OCI-M1 (cell line): ENCODE results near the gene TADA2B.

Experiments used
- DNase-seq: peaks from one replicate; lab custom pipeline; 2025; lab: John Stamatoyannopoulos, UW

The TADA2B gene

GRCh38 chr4:7043284-7044136 lies at the start of gene TADA2B:
TSS of gene TADA2B (plus strand) at chr4:7043372. CDS start at chr4:7043580, 208 bp downstream.
- peak; percentile 55 for DNase-seq

DNA sequence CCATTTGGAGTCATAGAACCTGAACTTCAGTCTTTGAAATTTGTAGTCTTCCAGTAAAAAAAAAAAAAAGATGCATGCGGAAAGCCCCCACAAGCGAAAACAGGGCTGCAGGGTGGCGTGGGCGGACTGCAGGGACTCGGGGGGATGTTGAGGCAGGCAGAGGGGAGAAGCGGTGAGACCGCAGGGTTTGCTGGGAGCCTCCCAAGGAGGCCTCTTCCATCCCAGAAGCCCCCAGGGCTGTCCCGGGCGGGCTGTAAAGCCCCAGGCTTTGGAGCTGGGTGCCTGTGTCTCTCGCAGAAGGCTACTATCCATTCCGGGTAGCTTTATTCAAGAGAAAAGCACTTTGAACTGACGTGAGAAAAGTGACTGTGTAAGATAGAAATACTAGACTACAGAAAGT lies 46.7 kb upstream of the TADA2B start:
- no peak for DNase-seq

- DNase-seq: no peak
Measured at GRCh38 chr4:6999172-7000086, 43.7 kb upstream of the TADA2B start.

DNA sequence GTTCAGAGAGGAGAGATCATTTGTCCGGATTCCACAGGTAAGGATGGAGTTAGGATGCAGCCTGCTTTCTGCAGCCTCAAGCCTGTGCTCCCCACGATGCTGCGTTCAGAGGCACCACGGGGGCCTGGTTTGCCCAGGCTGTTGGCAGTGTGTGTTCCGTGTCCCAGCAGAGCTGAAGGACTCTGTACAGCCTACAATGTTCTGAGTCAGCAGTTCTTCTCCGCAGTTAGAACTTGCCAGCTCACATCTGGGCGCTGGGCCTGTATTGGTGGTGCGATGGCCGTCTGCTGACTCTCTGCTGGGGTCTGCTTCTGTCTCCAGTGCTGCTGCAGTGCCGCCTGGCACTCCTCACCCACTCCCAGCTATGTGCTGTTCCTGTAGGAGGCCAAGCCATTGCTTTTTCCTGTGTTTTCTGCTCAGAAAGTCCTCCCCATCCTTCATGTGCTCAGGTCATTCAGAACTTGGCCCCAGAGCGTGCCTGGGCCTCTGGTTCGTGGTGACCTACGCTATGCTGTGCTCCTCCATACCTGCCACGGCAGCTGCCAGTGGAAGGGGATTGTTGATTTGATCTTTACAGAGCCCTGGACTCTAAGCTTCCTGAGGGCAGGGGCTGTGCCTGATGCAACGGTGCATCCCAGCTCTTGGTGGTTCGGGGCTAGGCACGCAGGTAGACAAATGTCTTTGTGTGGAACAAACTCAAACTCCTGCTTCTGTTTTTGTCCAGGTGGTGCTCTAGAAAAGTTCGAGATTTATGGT lies 42.6 kb upstream of the TADA2B start:
- no peak for DNase-seq

DNA sequence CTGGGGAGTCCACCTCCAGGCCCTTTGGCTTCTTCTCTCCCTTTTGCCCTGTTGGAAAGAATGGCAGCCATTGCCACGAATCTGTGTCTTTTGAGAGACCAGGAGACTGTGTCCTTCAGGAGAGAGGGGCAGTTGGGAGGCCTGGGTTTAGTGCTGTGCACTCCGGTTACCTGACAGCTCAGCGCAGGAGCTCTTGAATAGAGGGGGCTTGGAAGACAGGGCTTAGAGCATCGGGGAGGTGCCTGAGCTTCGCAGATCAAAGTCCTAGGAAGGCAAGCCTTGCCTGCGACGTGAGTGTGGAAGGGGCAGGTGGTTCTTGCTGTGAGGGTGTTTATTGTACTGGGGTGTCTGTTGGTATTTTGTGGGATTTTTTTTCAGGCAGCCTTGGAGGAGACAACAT lies 41.9 kb upstream of the TADA2B start:
- no peak for DNase-seq

- DNase-seq: no peak
Measured at GRCh38 chr4:7002336-7002735, 40.8 kb upstream of the TADA2B start.

DNA sequence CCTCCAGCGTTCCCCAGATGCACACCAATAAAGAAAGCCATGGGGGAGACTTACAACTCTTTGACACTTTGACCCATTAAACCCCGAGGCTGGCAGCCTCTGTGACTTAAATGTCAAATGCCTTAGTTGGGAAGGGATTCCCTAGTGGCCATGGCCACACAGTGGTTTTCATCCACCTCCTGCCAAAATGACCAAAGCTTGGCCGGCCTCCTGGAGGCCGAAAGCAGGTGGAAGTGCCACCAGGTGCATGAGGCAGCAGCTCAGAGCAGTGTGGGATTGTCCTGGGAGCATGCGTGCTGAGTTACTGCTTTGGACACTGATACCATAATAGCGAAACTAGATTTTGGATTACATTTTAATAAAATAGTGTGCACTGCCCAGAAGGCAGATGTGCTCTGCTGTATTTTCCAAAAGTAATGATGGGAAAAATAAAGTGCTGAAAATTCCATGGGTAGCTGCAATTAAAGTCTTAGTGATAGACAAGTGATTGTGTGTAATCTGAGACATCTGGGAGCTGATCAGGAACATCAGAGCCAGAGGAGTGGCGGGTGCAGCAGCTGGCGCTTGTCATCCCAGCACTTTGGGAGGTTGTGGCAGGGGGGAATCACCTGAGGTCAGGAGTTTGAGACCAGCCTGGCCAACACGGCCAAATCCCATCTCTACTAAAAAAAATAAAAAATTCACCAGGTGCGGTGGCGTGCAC lies 39.8 kb upstream of the TADA2B start:
- no peak for DNase-seq

DNA sequence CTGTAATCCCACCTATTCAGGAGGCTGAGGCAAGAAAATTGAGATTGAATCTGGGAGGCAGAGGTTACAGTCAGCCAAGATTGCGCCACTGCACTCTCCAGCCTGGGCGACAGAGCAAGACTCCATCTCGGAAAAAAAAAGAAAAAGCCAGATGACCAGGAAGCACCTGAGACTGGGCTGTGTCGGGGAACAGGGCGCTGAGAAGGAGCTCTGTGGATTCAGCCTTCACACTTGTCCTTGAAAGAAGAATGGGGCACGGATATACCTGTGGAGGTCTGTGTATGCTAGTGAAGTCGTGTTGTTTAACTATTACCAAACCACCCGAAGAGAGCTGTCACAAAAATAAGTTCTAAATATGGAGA lies 39.3 kb upstream of the TADA2B start:
- DNase-seq: no peak

GRCh38 chr4:7004331-7004730 lies 38.8 kb upstream of the TADA2B start:
- no peak for DNase-seq

DNA sequence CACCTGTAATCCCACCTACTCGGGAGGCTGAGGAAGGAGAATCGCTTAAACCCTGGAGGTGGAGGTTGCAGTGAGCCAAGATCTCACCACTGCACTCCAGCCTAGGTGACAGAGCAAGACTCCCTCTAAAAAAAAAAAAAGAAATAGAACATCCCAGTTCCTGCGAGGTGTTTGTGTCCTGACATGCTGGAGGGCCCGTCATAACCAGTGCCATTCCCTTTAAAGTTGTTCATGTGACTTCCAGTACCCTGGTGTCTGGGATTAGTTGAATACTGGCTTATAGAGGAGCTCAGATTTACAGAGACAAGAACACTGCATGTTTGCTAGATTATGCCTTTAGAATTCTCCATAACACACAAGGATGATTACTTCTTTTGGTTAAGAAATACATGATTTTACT lies 37.6 kb upstream of the TADA2B start:
- DNase-seq: no peak

GRCh38 chr4:7006411-7006810 lies 36.8 kb upstream of the TADA2B start:
- DNase-seq: no peak

DNA sequence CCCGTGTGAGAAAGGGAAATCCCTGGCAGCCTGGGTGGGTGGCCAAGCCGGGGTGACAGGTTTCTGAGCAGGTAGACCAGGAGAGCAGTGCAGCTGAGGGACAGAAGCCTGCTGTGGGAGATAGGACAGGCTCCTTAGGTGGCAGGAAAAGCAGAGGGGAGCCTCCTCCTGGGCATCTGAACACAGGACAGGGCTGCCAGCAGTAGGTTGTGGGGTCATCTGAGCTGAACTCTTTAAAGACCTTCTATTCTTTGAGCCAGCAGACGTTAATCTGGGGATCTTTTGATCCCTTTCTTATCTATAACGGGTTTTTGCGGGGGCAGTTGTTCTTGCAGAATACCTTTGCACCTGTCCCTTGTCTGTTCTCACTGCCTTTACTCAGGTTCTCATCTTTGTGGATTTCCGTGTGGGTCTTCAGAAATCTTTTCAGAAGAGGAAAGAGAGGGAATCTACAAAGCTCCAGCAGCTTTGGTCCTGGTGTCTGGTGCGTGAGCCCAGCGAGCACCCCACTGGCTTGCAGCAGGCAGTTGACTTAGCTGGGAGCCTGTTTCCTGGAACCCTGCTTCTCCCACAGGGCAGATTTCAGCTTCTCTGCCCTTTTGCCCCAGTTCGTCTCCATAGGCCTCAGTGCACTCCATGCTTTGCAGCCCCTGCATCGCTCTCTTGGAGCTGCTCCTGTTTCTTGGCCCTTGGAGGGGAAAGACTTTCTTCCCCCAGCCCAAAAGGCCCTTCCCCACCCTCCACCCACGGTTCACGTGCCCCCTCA lies 35.8 kb upstream of the TADA2B start:
- DNase-seq: no peak

DNA sequence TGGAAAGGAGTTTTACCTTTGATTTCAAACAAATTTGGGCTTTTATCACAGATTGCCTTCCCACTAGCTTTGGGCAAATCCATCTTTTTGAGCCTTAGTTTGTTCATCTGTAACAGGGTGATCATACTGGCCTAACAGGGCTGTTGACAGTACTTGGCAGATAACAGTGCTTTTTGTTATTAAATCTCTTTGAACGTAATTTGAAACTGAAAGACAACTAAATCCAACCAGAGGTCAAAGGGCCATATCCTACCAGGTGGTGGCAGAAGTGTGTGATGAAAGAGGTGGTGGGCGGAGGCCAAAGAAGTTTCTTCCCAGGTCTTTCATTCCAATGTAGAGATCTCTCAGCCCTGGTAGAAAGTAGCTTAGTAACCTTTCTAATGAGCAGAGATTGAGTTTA lies 35.2 kb upstream of the TADA2B start:
- no peak for DNase-seq

DNA sequence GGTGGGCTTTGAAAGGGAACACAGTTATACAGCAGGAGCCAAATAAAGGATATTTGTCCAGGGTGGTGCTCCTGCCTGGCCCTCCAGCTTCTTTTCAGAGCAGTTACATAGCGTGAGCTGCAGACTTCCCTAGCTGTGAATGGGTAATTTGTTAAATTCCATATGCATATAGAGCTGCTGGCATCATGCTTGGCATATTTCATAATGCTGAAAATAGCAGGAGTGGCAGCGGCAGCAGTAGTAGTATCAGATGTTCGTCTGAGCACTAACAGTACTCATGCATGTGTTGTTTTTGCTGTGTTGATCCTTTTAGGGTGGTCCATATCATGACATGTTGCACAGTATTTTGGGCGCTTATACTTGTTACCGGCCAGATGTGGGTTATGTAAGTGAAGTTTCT lies 33.6 kb upstream of the TADA2B start:
- no peak for DNase-seq

- no peak for DNase-seq
Measured at GRCh38 chr4:7013175-7013574, 30.0 kb upstream of the TADA2B start.

DNA sequence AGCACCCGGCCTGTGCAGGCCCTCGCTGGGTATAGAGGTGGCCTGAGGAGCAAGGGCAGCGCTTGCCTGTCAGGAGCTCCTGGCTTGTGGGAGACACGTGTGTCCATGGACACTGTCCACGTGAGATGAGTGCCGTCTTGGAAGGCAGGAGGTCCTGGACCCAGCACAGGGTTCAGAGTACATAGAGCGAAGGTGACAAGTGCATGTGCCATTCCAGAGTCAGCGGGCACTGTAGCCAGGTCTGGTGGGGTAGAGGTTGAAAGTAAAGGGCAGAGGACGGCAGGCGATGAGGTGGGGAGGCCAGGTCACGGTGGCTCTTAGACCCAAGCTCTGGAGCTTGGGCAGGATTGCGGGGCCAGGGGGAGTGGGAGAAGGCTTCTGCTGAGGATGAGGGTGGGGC lies 28.4 kb upstream of the TADA2B start:
- DNase-seq: no peak

DNA sequence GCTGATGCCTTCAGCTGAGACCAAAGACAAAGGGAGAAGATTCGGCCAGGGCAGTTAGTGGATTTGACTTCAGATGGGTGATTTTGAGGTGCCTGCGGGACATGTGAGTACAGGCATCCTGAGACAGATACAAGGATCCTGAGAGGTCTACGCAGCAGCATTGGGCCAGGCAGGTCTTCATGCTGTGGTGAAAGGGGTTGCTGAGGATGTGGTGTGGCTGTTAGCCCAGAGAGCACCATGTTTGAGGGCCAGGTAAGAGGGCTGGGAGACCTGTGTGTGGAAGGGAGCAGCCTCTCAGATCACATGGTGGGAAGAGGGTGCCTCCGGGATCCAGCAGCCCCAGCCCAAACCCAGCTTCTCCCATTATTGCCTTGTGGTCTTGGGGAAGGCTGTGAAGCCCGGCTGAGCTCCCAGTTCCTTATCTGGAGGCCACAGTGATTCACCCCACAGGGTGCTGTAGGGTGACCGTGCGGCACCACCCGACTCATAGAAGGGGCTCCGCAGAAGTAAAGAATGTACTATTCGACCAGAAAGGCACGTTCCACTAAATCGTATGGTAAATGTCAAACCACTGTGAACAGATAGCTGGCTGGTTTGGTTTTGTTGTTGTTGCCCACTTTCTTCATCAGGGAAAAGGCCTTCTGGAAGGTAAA lies 27.7 kb upstream of the TADA2B start:
- DNase-seq: no peak

GRCh38 chr4:7016086-7016485 lies 27.1 kb upstream of the TADA2B start:
- DNase-seq: no peak

- no peak for DNase-seq
Measured at GRCh38 chr4:7016512-7016911, 26.7 kb upstream of the TADA2B start.

DNA sequence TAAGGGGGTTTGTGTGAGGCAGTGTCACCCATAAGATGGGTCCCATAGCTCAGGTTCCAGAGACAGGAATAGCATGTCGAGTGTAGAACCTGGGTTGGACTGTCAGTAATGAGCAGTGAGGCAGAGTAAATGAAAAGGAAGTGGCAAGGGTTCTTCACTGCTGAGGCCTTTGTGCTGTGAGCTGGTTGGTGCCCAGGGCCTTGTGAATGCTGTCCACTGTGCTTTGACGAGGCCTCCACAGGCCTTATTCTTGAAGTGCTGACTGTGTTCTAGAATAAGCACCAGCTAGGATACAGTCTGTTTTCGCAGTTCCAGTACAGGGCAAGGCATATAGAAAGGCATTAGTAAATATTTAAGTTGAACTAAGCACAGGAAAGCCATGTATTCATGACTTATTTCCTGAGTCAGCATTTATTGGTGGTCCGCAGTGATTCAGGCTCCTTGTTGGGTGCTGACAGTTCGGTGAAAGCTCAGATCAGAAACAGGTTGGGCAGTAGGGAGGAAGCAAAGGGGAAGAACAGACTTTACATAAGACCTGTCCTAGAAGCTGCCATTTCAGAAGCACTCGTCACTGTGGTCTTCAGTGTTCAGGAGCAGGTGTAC lies 25.6 kb upstream of the TADA2B start:
- no peak for DNase-seq
